ENCODE measurements around the gene CLCA4.
"Not testable (repeated sequence)": the region's sequence is repeated elsewhere in the genome, so short reads cannot be mapped to it uniquely, and the experiment has no call there.

CLCA4 gene

GRCh38 chr1:86527306-86527705 lies 19.6 kb upstream of the CLCA4 start:
- DNase-seq (ENCODE audit: low read depth), result no peak

- no peak for DNase-seq (ENCODE audit: low read depth)
Observed at GRCh38 chr1:86530211-86530845, 16.6 kb upstream of the CLCA4 start.

GRCh38 chr1:86537928-86538695 lies 8.8 kb upstream of the CLCA4 start:
- no peak for DNase-seq (ENCODE audit: low read depth)

GRCh38 chr1:86538775-86539174 lies 8.1 kb upstream of the CLCA4 start:
- no peak for DNase-seq (ENCODE audit: low read depth)

GRCh38 chr1:86541859-86542258 lies 5.0 kb upstream of the CLCA4 start:
- no peak for DNase-seq (ENCODE audit: low read depth)

- peak; percentile 34 for DNase-seq (ENCODE audit: low read depth)
Observed at GRCh38 chr1:86542631-86543030, 4.2 kb upstream of the CLCA4 start.

GRCh38 chr1:86548839-86549238 lies 2.0 kb downstream of the CLCA4 start:
- no peak for DNase-seq (ENCODE audit: low read depth)

- DNase-seq (ENCODE audit: low read depth), result no peak
Observed at GRCh38 chr1:86551305-86551704, 4.4 kb downstream of the CLCA4 start.

GRCh38 chr1:86552376-86552775 lies 5.5 kb downstream of the CLCA4 start:
- DNase-seq (ENCODE audit: low read depth), result no peak

- DNase-seq (ENCODE audit: low read depth), result no peak
Observed at GRCh38 chr1:86557739-86558138, 10.9 kb downstream of the CLCA4 start.

GRCh38 chr1:86563849-86564248 lies 17.0 kb downstream of the CLCA4 start:
- DNase-seq (ENCODE audit: low read depth), result no peak

- no peak for DNase-seq (ENCODE audit: low read depth)
Observed at GRCh38 chr1:86567341-86567740, 20.5 kb downstream of the CLCA4 start.

- no peak for DNase-seq (ENCODE audit: low read depth)
Observed at GRCh38 chr1:86567878-86568277, 21.0 kb downstream of the CLCA4 start.

- no peak for DNase-seq (ENCODE audit: low read depth)
Observed at GRCh38 chr1:86573763-86574484, 27.0 kb downstream of the CLCA4 start.

- DNase-seq (ENCODE audit: low read depth), result no peak
Observed at GRCh38 chr1:86581231-86581630, 34.4 kb downstream of the CLCA4 start.

- no peak for DNase-seq (ENCODE audit: low read depth)
Observed at GRCh38 chr1:86582161-86582560, 35.3 kb downstream of the CLCA4 start.

- DNase-seq (ENCODE audit: low read depth), result no peak
Observed at GRCh38 chr1:86583032-86583431, 36.2 kb downstream of the CLCA4 start.

GRCh38 chr1:86583593-86583992 lies 36.7 kb downstream of the CLCA4 start:
- DNase-seq (ENCODE audit: low read depth), result no peak

- DNase-seq (ENCODE audit: low read depth), result no peak
Observed at GRCh38 chr1:86594284-86594770, 47.4 kb downstream of the CLCA4 start.

GRCh38 chr1:86596224-86596623 lies 49.3 kb downstream of the CLCA4 start:
- DNase-seq (ENCODE audit: low read depth), result no peak

- no peak for DNase-seq (ENCODE audit: low read depth)
Observed at GRCh38 chr1:86596741-86597290, 49.9 kb downstream of the CLCA4 start.

- not testable (repeated sequence) for DNase-seq (ENCODE audit: low read depth)
Observed at GRCh38 chr1:86606080-86606479, 59.2 kb downstream of the CLCA4 start.

- no peak for DNase-seq (ENCODE audit: low read depth)
Observed at GRCh38 chr1:86616433-86616832, 69.6 kb downstream of the CLCA4 start.
